ENCODE results near the gene CDH4. TPM values are rescaled to one million over a fixed set of nuclear protein-coding genes. Genes with fewer than 3 reads are reported as not detected.

Gene CDH4
- total RNA-seq, 1 donor from 2014 or later: 3.2 TPM

DNA sequence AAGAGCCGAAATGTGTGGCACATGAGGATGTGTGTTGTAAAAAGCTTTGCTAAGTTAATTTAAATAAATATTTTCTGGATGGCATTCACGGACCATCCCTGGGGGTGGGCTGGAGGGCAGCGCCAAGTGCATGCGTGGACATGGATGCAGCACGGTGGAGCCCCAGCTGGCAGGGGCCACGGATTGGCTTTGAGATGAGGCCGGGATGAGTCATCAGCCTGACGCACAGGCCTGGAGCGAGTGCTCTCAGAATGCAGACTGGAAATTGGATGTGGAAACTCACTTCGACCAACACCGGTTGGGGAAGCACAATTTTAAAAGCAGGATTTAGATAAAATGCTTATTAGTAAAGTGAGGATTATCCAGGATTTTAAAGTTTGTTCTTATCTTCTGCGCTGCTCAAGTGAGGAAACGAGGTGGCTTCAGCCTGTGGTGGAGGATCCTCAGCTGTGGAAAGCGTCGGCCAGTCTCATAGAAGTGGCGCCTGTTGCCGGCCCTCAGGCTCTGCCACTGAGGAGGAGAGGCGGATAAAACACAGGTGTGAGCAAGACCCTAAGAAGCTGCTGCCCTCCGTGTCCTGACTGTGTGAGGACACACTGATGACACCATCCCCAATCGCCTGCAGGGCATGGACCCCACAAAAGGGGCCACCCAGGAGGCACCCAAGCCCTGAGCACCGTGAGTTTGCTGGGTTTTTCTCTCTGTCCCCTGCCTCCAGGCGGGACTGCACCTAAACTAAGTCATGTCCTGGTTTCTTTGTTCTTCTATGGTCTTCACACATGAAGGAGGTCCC, 279.7 kb downstream of the CDH4 start:
- Histone ChIP-seq H3K4me1 (ENCODE audit: insufficient read depth, low read length) (peaks cover 7% of the 10 kb centered on the region), H3K9ac (ENCODE audit: low read length) (no peak overlapping the region), H3K27me3 (ENCODE audit: insufficient read depth, low read length) (no peaks in the 10 kb centered on the region), H3K36me3 (ENCODE audit: insufficient read depth, low read length) (no peaks in the 10 kb centered on the region), H3K4me2 (ENCODE audit: low read length) (peak overlapping the region; percentile 50), H3K79me2 (ENCODE audit: insufficient read depth, low read length) (no peaks in the 10 kb centered on the region), H3K27ac (ENCODE audit: low read depth, low read length) (no peak overlapping the region), H3K9me3 (ENCODE audit: insufficient read depth, low read depth, low read length) (no peaks in the 10 kb centered on the region), H3K4me3 (ENCODE audit: insufficient read depth, low read depth, low read length) (no peak overlapping the region), H4K20me1 (ENCODE audit: insufficient read depth, low read length) (peaks cover 22% of the 10 kb centered on the region), H2AFZ (ENCODE audit: low read depth, low read length) (no peak overlapping the region)
- Mint-ChIP-seq H3K4me1 (ENCODE audit: low read depth, unreplicated experiment) (no peaks in the 10 kb centered on the region), H3K27me3 (ENCODE audit: low read depth, unreplicated experiment) (peaks cover 13% of the 10 kb centered on the region), H3K36me3 (ENCODE audit: low read depth, unreplicated experiment) (no peaks in the 10 kb centered on the region), H3K4me3 (ENCODE audit: unreplicated experiment) (no peak overlapping the region), H3K27ac (ENCODE audit: unreplicated experiment) (no peak overlapping the region), H3K9me3 (ENCODE audit: unreplicated experiment) (no peaks in the 10 kb centered on the region)
- DNase-seq (ENCODE audit: low read depth) (peak; percentile 69), FAIRE-seq (no peak)
- no peak for TF ChIP-seq CTCF (IDR thresholded peaks at IDR 0.05; ENCODE audit: insufficient read depth, low read depth, low read length)
- TF ChIP-seq EZH2 (IDR thresholded peaks at IDR 0.05; ENCODE audit: insufficient read depth, low read length): no peak

GRCh38 chr20:61532736-61533135, 280.7 kb downstream of the CDH4 start:
- Histone ChIP-seq H3K9me3 (ENCODE audit: insufficient read depth, low read depth, low read length) (no peaks in the 10 kb centered on the region), H3K4me2 (ENCODE audit: low read length) (no peak overlapping the region), H3K36me3 (ENCODE audit: insufficient read depth, low read length) (no peaks in the 10 kb centered on the region), H4K20me1 (ENCODE audit: insufficient read depth, low read length) (peaks cover 22% of the 10 kb centered on the region), H3K27ac (ENCODE audit: low read depth, low read length) (no peak overlapping the region), H2AFZ (ENCODE audit: low read depth, low read length) (no peak overlapping the region), H3K4me1 (ENCODE audit: insufficient read depth, low read length) (peaks cover 7% of the 10 kb centered on the region), H3K9ac (ENCODE audit: low read length) (no peak overlapping the region), H3K4me3 (ENCODE audit: insufficient read depth, low read depth, low read length) (no peak overlapping the region), H3K79me2 (ENCODE audit: insufficient read depth, low read length) (no peaks in the 10 kb centered on the region), H3K27me3 (ENCODE audit: insufficient read depth, low read length) (no peaks in the 10 kb centered on the region)
- H3K27ac Mint-ChIP-seq (ENCODE audit: unreplicated experiment): no peak overlapping the region
- H3K9me3 Mint-ChIP-seq (ENCODE audit: unreplicated experiment): no peaks in the 10 kb centered on the region
- H3K27me3 Mint-ChIP-seq (ENCODE audit: low read depth, unreplicated experiment): peaks cover 13% of the 10 kb centered on the region
- no peaks in the 10 kb centered on the region for H3K36me3 Mint-ChIP-seq (ENCODE audit: low read depth, unreplicated experiment)
- H3K4me1 Mint-ChIP-seq (ENCODE audit: low read depth, unreplicated experiment): no peaks in the 10 kb centered on the region
- H3K4me3 Mint-ChIP-seq (ENCODE audit: unreplicated experiment): no peak overlapping the region
- FAIRE-seq (no peak), DNase-seq (ENCODE audit: low read depth) (no peak)
- TF ChIP-seq CTCF (IDR thresholded peaks at IDR 0.05; ENCODE audit: insufficient read depth, low read depth, low read length): no peak
- TF ChIP-seq EZH2 (IDR thresholded peaks at IDR 0.05; ENCODE audit: insufficient read depth, low read length): no peak

DNA sequence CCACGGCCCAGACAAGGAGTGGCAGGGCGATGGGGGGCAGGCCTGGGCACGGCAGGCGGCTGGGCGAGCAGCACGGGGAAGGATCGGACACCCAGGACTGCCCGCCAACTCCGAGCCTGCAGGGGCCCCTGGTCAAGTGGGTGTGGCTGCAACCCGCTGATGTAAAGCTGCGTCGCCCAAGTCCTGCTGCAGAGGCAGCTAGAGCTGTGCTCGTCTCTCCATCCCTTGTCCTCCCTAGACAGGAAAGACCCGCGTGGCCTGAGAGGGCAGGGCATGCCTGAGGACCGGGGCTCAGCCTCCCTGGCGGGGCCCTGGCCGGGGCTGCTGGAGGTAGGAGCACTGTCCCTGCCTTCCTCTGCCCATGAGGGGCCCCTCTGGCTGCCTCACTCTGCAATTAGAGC, 281.2 kb downstream of the CDH4 start:
- Histone ChIP-seq H3K79me2 (ENCODE audit: insufficient read depth, low read length) (no peaks in the 10 kb centered on the region), H3K4me1 (ENCODE audit: insufficient read depth, low read length) (peaks cover 7% of the 10 kb centered on the region), H3K27me3 (ENCODE audit: insufficient read depth, low read length) (no peaks in the 10 kb centered on the region), H3K9me3 (ENCODE audit: insufficient read depth, low read depth, low read length) (no peaks in the 10 kb centered on the region), H2AFZ (ENCODE audit: low read depth, low read length) (no peak overlapping the region), H4K20me1 (ENCODE audit: insufficient read depth, low read length) (peaks cover 22% of the 10 kb centered on the region), H3K9ac (ENCODE audit: low read length) (no peak overlapping the region), H3K36me3 (ENCODE audit: insufficient read depth, low read length) (no peaks in the 10 kb centered on the region), H3K4me2 (ENCODE audit: low read length) (no peak overlapping the region), H3K27ac (ENCODE audit: low read depth, low read length) (no peak overlapping the region), H3K4me3 (ENCODE audit: insufficient read depth, low read depth, low read length) (no peak overlapping the region)
- no peak overlapping the region for H3K4me3 Mint-ChIP-seq (ENCODE audit: unreplicated experiment)
- TF ChIP-seq EZH2 (IDR thresholded peaks at IDR 0.05; ENCODE audit: insufficient read depth, low read length) (no peak), CTCF (IDR thresholded peaks at IDR 0.05; ENCODE audit: insufficient read depth, low read depth, low read length) (no peak)
- FAIRE-seq (no peak), DNase-seq (ENCODE audit: low read depth) (no peak)
- H3K9me3 Mint-ChIP-seq (ENCODE audit: unreplicated experiment): no peaks in the 10 kb centered on the region
- peaks cover 18% of the 10 kb centered on the region for H3K27me3 Mint-ChIP-seq (ENCODE audit: low read depth, unreplicated experiment)
- no peaks in the 10 kb centered on the region for H3K4me1 Mint-ChIP-seq (ENCODE audit: low read depth, unreplicated experiment)
- no peaks in the 10 kb centered on the region for H3K36me3 Mint-ChIP-seq (ENCODE audit: low read depth, unreplicated experiment)
- no peak overlapping the region for H3K27ac Mint-ChIP-seq (ENCODE audit: unreplicated experiment)

Measured in astrocyte (in vitro differentiated cells and primary cell).